LNCAP (cell line): ENCODE measurements around the gene RASL10B.

Experiments used
- CTCF ChIP-seq: fragments of 450-650 bp; IDR thresholded peaks from 2 replicates; pipeline ENCODE4 v1.5.1; 2017; ENCODE audit warnings: mild to moderate bottlenecking

The RASL10B gene

GRCh38 chr17:35744830-35745229, 13.4 kb downstream of the RASL10B start:
- no peak for TF ChIP-seq CTCF

- TF ChIP-seq CTCF, result no peak
Measured at GRCh38 chr17:35745246-35745645, 13.8 kb downstream of the RASL10B start.

- no peak for TF ChIP-seq CTCF
Measured at GRCh38 chr17:35745749-35746320, 14.4 kb downstream of the RASL10B start.

GRCh38 chr17:35747540-35748017, 16.1 kb downstream of the RASL10B start:
- peak; percentile 77 for TF ChIP-seq CTCF

GRCh38 chr17:35748341-35748841, 17.0 kb downstream of the RASL10B start:
- TF ChIP-seq CTCF, result no peak

- no peak for TF ChIP-seq CTCF
Measured at GRCh38 chr17:35748979-35749378, 17.5 kb downstream of the RASL10B start.

- no peak for TF ChIP-seq CTCF
Measured at GRCh38 chr17:35749560-35750412, 18.3 kb downstream of the RASL10B start.
